ENCODE measurements around the gene LPCAT2. TPM values are rescaled to one million over a fixed set of nuclear protein-coding genes. Genes with fewer than 3 reads are reported as not detected.

LPCAT2 gene
- total RNA-seq, 2 experiments from 2014 or later, result 0.16 TPM; not detected in 1

- H3K4me3 Mint-ChIP-seq, result no peak overlapping the region
- H3K27ac Mint-ChIP-seq, result no peak overlapping the region
- no peaks in the 10 kb centered on the region for H3K27me3 Mint-ChIP-seq
- intact Hi-C loops (cut with micrococcal nuclease), result no loop called here
- POLR2A ChIA-PET, result no interaction called here
- TF ChIP-seq, protein P1, sequence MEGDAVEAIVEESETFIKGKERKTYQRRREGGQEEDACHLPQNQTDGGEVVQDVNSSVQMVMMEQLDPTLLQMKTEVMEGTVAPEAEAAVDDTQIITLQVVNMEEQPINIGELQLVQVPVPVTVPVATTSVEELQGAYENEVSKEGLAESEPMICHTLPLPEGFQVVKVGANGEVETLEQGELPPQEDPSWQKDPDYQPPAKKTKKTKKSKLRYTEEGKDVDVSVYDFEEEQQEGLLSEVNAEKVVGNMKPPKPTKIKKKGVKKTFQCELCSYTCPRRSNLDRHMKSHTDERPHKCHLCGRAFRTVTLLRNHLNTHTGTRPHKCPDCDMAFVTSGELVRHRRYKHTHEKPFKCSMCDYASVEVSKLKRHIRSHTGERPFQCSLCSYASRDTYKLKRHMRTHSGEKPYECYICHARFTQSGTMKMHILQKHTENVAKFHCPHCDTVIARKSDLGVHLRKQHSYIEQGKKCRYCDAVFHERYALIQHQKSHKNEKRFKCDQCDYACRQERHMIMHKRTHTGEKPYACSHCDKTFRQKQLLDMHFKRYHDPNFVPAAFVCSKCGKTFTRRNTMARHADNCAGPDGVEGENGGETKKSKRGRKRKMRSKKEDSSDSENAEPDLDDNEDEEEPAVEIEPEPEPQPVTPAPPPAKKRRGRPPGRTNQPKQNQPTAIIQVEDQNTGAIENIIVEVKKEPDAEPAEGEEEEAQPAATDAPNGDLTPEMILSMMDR (IDR thresholded peaks at IDR 0.05), result no peak
- H3K4me1 Mint-ChIP-seq (ENCODE audit: low read depth), result no peaks in the 10 kb centered on the region
- no peaks in the 10 kb centered on the region for H3K36me3 Mint-ChIP-seq (ENCODE audit: low read depth)
- no peak for ATAC-seq
- H3K9me3 Mint-ChIP-seq, result no peaks in the 10 kb centered on the region
- CTCF ChIA-PET, result no interaction called here
- no peak for DNase-seq
Measured at GRCh38 chr16:55628306-55628968, 119.6 kb downstream of the LPCAT2 start.

DNA sequence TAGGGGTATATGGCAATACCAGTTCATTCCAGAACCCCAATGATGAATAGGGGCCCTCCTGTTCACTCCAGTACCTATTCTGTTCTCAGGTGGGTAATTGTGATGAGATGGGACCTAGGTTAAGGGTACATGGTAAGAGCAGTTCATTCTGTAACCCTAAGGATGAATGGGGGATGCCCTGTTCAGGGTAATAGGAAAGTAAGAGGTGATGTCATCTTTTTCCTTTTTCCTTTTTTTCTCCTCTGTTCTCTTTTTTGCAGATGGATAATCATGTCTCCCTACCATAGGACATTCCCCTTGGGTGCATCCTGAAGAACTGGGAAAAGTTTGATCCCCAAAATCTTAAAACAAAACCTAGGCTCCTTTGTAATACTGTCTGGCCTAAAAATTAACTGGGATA, 121.9 kb downstream of the LPCAT2 start:
- Mint-ChIP-seq H3K36me3 (ENCODE audit: low read depth) (no peaks in the 10 kb centered on the region), H3K9me3 (no peaks in the 10 kb centered on the region), H3K27me3 (no peaks in the 10 kb centered on the region), H3K4me1 (ENCODE audit: low read depth) (no peaks in the 10 kb centered on the region), H3K27ac (no peak overlapping the region), H3K4me3 (no peak overlapping the region)
- TF ChIP-seq, protein P1 (IDR thresholded peaks at IDR 0.05), result no peak
- POLR2A ChIA-PET, result no interaction called here
- intact Hi-C loops (cut with micrococcal nuclease), result no loop called here
- CTCF ChIA-PET, result no interaction called here
- ATAC-seq, result no peak
- DNase-seq, result no peak

DNA sequence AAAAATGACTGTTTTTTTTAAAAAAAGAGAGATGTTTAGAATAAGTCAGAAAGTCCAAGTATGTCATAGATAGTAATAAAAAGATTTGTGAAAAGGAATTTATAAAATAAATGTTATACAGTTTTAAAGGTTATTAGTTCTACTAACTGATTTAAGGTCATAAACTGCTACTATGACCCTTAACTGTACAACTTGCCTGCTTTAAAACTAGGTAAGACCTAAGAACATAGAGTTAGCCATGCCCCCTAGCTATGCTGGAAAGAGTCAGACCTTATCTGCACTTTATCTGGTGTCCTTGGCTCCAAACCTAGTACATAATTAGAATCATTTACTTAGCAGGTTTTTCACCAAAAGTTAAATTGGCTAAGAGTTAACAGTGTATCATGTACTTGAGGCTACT, 123.4 kb downstream of the LPCAT2 start:
- CTCF ChIA-PET, result no interaction called here

GRCh38 chr16:55634193-55634592, 125.3 kb downstream of the LPCAT2 start:
- Mint-ChIP-seq H3K4me3 (no peak overlapping the region), H3K27me3 (peaks cover 5% of the 10 kb centered on the region), H3K27ac (no peak overlapping the region), H3K9me3 (no peaks in the 10 kb centered on the region), H3K4me1 (ENCODE audit: low read depth) (no peaks in the 10 kb centered on the region), H3K36me3 (ENCODE audit: low read depth) (no peaks in the 10 kb centered on the region)
- ChIA-PET POLR2A (no interaction called here), CTCF (no interaction called here)
- intact Hi-C loops (cut with micrococcal nuclease), result no loop called here
- TF ChIP-seq, protein P1 (IDR thresholded peaks at IDR 0.05), result no peak
- DNase-seq (no peak), ATAC-seq (no peak)

More for the DNA sequence above, 123.4 kb downstream of the LPCAT2 start:
- intact Hi-C loops (cut with micrococcal nuclease), result no loop called here
- no peak for DNase-seq
- POLR2A ChIA-PET, result no interaction called here
- no peak overlapping the region for H3K4me3 Mint-ChIP-seq
- H3K27ac Mint-ChIP-seq, result no peak overlapping the region
- ATAC-seq, result no peak
- TF ChIP-seq, protein P1 (IDR thresholded peaks at IDR 0.05), result no peak
- H3K4me1 Mint-ChIP-seq (ENCODE audit: low read depth), result no peaks in the 10 kb centered on the region
- peaks cover 5% of the 10 kb centered on the region for H3K27me3 Mint-ChIP-seq
- no peaks in the 10 kb centered on the region for H3K9me3 Mint-ChIP-seq
- H3K36me3 Mint-ChIP-seq (ENCODE audit: low read depth), result no peaks in the 10 kb centered on the region

Other genes starting within 250 kb of the LPCAT2 start
- gene IRX6, start 184.9 kb upstream of the LPCAT2 start, total RNA-seq, result not detected
- gene MMP2, start 29.9 kb upstream of the LPCAT2 start, total RNA-seq, result not detected
- not detected for gene CAPNS2, start 57.6 kb downstream of the LPCAT2 start, total RNA-seq
- gene SLC6A2, start 146.9 kb downstream of the LPCAT2 start, total RNA-seq, result not detected